A549 (cell line): ENCODE results near the gene ABCA13.

Source experiments
- CHD2 ChIP-seq: fragments of 150-350 bp; IDR thresholded peaks from 2 replicates; pipeline ENCODE4 v1.6.1; 2014; ENCODE audit warnings: low read length; ENCODE audit not compliant: partially characterized antibody
- HDAC2 ChIP-seq: fragments of 200-600 bp; sonication (generic); IDR thresholded peaks from 2 replicates; pipeline ENCODE4 v1.6.1; 2016
- MYC ChIP-seq: IDR thresholded peaks from 2 replicates; pipeline ENCODE4 v1.6.1; 2012; ENCODE audit warnings: mild to moderate bottlenecking, inconsistent platforms, low read length, improper control_type of control experiment, borderline replicate concordance
- POLR2A ChIP-seq: IDR thresholded peaks from 2 replicates; pipeline ENCODE4 v1.6.1; 2012; ENCODE audit warnings: mild to moderate bottlenecking, low read length
- SMC3 ChIP-seq: fragments of >200 bp; sonication (Bioruptor Twin); formaldehyde crosslinking; IDR thresholded peaks from 3 replicates; pipeline ENCODE4 v1.6.1; 2018; ENCODE audit warnings: inconsistent platforms
- TF ChIP-seq, protein P1 (sequence below): fragments of 150-350 bp; IDR thresholded peaks from 2 replicates; pipeline ENCODE4 v1.6.1; 2014; ENCODE audit warnings: low read depth, mild to moderate bottlenecking, low read length
- TF ChIP-seq, protein P2 (sequence below): fragments of >200 bp; sonication (Bioruptor Twin); formaldehyde crosslinking; IDR thresholded peaks from 3 replicates; pipeline ENCODE4 v1.5.1; 2016

DNA sequence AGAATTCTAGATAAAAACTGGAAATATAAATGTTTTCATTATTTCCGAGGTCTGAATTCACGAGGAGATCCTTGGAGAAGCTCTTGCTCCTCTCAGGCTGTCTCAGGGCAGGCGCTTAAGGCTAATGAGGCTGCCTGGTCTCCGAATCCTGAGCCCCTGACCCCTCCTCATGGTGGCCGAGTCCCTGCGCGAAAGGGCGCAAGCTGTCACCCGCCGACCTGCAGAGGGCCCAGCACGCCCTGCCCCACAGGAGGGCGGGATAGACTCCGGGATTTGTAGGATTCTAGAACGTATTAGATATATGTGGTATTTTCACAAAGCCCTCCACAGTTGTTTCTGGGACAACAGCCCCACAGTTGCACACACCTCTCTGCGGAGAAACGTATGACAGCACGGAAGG is 284.1 kb downstream of the ABCA13 start:
- TF ChIP-seq HDAC2 (no peak), CHD2 (no peak), POLR2A (no peak), SMC3 (no peak), MYC (no peak)
- TF ChIP-seq, protein P1, sequence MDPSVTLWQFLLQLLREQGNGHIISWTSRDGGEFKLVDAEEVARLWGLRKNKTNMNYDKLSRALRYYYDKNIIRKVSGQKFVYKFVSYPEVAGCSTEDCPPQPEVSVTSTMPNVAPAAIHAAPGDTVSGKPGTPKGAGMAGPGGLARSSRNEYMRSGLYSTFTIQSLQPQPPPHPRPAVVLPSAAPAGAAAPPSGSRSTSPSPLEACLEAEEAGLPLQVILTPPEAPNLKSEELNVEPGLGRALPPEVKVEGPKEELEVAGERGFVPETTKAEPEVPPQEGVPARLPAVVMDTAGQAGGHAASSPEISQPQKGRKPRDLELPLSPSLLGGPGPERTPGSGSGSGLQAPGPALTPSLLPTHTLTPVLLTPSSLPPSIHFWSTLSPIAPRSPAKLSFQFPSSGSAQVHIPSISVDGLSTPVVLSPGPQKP, result no peak
- TF ChIP-seq, protein P2, sequence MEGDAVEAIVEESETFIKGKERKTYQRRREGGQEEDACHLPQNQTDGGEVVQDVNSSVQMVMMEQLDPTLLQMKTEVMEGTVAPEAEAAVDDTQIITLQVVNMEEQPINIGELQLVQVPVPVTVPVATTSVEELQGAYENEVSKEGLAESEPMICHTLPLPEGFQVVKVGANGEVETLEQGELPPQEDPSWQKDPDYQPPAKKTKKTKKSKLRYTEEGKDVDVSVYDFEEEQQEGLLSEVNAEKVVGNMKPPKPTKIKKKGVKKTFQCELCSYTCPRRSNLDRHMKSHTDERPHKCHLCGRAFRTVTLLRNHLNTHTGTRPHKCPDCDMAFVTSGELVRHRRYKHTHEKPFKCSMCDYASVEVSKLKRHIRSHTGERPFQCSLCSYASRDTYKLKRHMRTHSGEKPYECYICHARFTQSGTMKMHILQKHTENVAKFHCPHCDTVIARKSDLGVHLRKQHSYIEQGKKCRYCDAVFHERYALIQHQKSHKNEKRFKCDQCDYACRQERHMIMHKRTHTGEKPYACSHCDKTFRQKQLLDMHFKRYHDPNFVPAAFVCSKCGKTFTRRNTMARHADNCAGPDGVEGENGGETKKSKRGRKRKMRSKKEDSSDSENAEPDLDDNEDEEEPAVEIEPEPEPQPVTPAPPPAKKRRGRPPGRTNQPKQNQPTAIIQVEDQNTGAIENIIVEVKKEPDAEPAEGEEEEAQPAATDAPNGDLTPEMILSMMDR, result no peak
